GM19035 (cell line): Measurements from ENCODE around the gene CCDC144A.
"Not testable (repeated sequence)": the region's sequence is repeated elsewhere in the genome, so short reads cannot be mapped to it uniquely, and the experiment has no call there.

ENCODE experiments used
- ATAC-seq: cut with Tn5 transposase; IDR thresholded peaks from one replicate; pipeline ENCODE4 v1.9.1; 2021; ENCODE audit not compliant: unreplicated experiment

Gene CCDC144A

DNA sequence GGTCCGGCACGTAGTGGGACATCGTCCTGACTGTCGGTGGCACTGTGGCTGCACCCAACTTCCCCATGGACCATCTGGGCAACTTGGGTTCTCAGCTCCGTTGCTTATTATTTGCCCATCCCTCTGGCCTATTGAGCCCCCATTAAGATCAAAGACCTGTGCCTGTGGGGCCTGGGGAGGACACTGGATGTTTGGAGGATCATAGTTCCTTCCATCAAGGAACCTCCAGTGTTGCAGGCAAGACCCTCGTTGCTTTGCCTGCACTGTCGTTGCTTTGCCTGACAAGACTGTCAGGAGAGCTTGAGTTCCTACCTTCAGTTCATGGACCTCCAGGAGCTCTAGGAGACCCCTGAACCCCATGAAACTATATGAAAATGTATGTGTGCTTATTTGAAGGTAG is 127.2 kb downstream of the CCDC144A start:
- ATAC-seq = no peak

GRCh38 chr17:16817940-16818339 is 127.9 kb downstream of the CCDC144A start:
- ATAC-seq = not testable (repeated sequence)

DNA sequence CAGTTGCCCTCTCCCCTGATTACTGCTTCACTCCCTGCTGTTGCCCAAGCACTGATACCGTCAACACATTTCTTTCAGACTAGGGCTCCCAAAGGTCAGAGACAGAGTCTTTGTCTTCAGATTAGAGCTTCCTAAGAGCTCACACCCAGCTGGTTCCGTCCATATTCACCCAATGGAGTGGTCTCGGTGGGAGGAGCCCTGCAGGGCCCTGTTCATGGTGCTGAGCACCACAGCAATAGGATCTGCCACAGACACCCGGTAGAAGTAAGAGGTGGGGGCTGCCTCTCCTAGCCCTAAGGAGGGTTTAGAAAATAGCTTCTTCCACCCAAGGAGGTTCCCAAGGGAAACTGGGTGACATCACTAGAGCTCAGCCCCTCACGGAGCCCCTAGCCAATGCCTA is 128.3 kb downstream of the CCDC144A start:
- ATAC-seq = no peak

DNA sequence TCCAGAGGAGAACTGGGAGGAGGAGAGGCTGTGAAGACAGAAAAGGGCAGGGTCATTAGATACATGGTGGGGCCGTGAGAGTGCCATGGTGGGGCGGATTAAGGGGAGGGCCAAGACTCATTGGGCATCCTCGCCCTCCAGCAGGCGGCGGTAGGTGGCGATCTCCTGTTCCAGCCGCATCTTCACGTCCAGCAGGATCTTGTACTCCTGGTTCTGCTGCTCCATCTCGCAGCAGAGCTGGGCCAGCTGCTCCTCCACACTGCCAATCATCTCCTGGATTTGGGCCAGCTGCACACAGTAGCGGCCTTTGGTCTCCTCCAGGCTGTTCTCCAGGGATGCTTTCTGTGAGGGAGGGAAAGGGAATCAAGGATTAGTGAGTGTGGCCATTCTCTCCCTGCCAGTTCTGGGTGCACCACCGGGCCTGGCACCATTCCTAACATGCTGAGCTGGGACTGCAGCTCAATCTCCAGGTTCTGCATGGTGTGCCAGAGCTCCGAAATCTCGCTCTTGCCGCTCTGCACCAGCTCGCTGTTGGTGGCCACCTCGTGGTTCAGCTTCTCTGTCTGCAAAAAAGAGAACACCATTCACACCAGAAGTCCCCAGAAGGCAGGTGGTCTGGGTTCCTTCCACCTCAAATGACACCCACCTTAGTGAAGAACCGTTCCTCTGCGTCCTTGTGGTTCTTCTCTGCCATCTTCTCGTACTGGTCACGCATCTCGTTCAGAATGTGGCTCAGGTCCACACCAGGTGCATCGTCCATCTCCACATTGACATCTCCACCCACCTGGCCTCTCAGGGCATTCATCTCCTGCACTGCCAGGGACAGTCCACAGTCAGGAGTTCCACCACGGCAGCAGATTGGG is 129.0 kb downstream of the CCDC144A start:
- no peak for ATAC-seq

- no peak for ATAC-seq
These were observed 130.3 kb downstream of the CCDC144A start for GRCh38 chr17:16820161-16820877.

GRCh38 chr17:16820979-16821543 is 131.0 kb downstream of the CCDC144A start:
- ATAC-seq = no peak

GRCh38 chr17:16822133-16822532 is 132.1 kb downstream of the CCDC144A start:
- not testable (repeated sequence) for ATAC-seq

- ATAC-seq = not testable (repeated sequence)
These were observed 133.8 kb downstream of the CCDC144A start for GRCh38 chr17:16823768-16824406.
